ENCODE results near the gene FYN.
"Not testable (repeated sequence)": the region's sequence is repeated elsewhere in the genome, so short reads cannot be mapped to it uniquely, and the experiment has no call there.

The FYN gene

DNA sequence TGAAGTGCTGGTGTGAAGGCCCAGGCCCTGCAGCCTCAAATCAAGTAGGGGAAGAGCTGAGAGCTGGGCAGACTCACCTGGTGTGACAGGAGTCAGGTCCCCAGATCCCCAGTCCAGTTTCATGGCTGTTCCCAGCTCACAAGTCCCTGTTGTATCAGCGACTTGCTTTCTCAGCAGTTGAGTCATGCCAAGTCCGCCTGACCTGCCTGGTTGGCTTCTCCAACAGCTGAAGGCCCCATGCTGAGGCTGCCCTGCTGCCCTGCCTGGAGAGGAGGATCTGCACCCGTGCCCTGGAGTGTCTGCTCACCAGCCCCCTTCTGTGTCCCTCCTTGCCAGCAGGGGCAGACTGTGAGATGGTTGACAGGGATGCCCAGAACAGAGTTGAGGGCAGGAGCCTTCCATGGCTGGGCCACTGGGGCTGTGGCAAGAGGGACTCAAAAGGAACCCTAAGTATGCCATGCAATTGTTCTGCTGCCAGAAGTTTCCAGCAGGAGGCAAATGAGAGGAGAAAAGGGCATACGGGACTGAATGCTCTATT is 228.3 kb downstream of the FYN start:
- no peaks in the 10 kb centered on the region for H4K20me1 ChIP-seq (ENCODE audit: low read depth, low read length)
- TF ChIP-seq CTCF (IDR thresholded peaks at IDR 0.05; ENCODE audit: insufficient read depth, low read length, poor library complexity, severe bottlenecking) (no peak), EZH2phosphoT487 (conservative IDR thresholded peaks at IDR 0.05; ENCODE audit: low read length) (no peak)

DNA sequence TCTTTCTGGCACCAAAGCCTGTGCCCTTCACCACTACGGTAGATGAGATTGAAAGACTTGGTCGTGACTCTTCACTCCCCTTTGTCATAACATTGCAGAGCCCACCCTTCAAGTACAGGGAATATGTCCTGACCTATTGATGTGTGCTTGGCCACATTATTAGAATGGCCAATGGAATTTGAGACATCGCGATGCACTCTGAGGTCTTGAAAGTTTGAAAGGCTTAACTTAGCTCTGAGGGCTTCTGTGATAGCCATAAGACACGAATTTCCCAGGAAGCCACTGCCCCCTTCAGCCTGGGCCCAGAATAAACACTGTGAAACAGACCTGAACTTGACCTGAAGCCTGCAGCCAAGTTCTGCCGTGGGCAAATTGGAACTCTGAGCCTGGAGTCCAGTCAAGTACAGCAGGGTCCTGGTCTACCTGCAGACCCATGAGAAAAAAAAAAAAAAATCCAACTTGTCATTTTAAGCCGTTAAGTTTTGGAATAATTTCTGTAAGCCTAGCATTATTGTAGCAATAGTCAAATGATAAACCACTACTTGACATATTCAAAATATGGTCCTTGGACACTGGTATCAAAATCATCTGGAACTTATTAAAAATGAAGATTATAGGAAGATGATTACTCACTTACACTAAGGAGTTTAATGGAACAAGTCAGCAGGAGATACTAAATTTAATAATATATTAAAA is 230.6 kb downstream of the FYN start:
- Histone ChIP-seq H3K36me3 (ENCODE audit: low read length) (no peaks in the 10 kb centered on the region), H3K27me3 (ENCODE audit: low read length) (no peaks in the 10 kb centered on the region), H2AFZ (ENCODE audit: low read depth, low read length, severe bottlenecking) (peak overlapping the region; percentile 22), H3K79me2 (ENCODE audit: insufficient read depth, low read length) (no peaks in the 10 kb centered on the region), H3K4me2 (ENCODE audit: low read depth, low read length, poor library complexity, severe bottlenecking) (no peak overlapping the region), H3K27ac (ENCODE audit: low read depth, low read length) (no peak overlapping the region), H3K9ac (ENCODE audit: low read length) (no peak overlapping the region), H3K9me3 (ENCODE audit: insufficient read depth, low read length) (no peaks in the 10 kb centered on the region), H3K4me3 (ENCODE audit: insufficient read depth, low read length, poor library complexity, severe bottlenecking) (no peak overlapping the region), H3K9me2 (replicated peaks; ENCODE audit: insufficient read depth, low read length) (no peaks in the 10 kb centered on the region), H4K20me1 (ENCODE audit: low read depth, low read length) (no peaks in the 10 kb centered on the region), H3F3A (ENCODE audit: insufficient read depth) (no peaks in the 10 kb centered on the region)
- no peak for TF ChIP-seq CTCF (IDR thresholded peaks at IDR 0.05; ENCODE audit: insufficient read depth, low read length, poor library complexity, severe bottlenecking)
- TF ChIP-seq EZH2phosphoT487 (conservative IDR thresholded peaks at IDR 0.05; ENCODE audit: low read length): no peak

More for the DNA sequence above, 228.3 kb downstream of the FYN start:
- Histone ChIP-seq H2AFZ (ENCODE audit: low read depth, low read length, severe bottlenecking) (no peak overlapping the region), H3K79me2 (ENCODE audit: insufficient read depth, low read length) (no peaks in the 10 kb centered on the region), H3K4me2 (ENCODE audit: low read depth, low read length, poor library complexity, severe bottlenecking) (no peak overlapping the region), H3K9me2 (replicated peaks; ENCODE audit: insufficient read depth, low read length) (no peaks in the 10 kb centered on the region), H3K4me3 (ENCODE audit: insufficient read depth, low read length, poor library complexity, severe bottlenecking) (no peak overlapping the region), H3K27ac (ENCODE audit: low read depth, low read length) (no peak overlapping the region), H3K36me3 (ENCODE audit: low read length) (no peaks in the 10 kb centered on the region), H3K9ac (ENCODE audit: low read length) (no peak overlapping the region), H3K9me3 (ENCODE audit: insufficient read depth, low read length) (no peaks in the 10 kb centered on the region), H3K27me3 (ENCODE audit: low read length) (no peaks in the 10 kb centered on the region), H3F3A (ENCODE audit: insufficient read depth) (no peaks in the 10 kb centered on the region)

GRCh38 chr6:111639266-111639665 is 234.0 kb downstream of the FYN start:
- Histone ChIP-seq H3K79me2 (ENCODE audit: insufficient read depth, low read length) (no peaks in the 10 kb centered on the region), H3K4me2 (ENCODE audit: low read depth, low read length, poor library complexity, severe bottlenecking) (no peak overlapping the region), H3K4me3 (ENCODE audit: insufficient read depth, low read length, poor library complexity, severe bottlenecking) (no peak overlapping the region), H3K36me3 (ENCODE audit: low read length) (no peaks in the 10 kb centered on the region), H3K9me2 (replicated peaks; ENCODE audit: insufficient read depth, low read length) (no peaks in the 10 kb centered on the region), H2AFZ (ENCODE audit: low read depth, low read length, severe bottlenecking) (no peak overlapping the region), H3K9ac (ENCODE audit: low read length) (no peak overlapping the region), H3K27ac (ENCODE audit: low read depth, low read length) (no peak overlapping the region), H3F3A (ENCODE audit: insufficient read depth) (no peaks in the 10 kb centered on the region), H3K27me3 (ENCODE audit: low read length) (no peaks in the 10 kb centered on the region), H4K20me1 (ENCODE audit: low read depth, low read length) (no peaks in the 10 kb centered on the region), H3K9me3 (ENCODE audit: insufficient read depth, low read length) (no peaks in the 10 kb centered on the region)
- no peak for TF ChIP-seq CTCF (IDR thresholded peaks at IDR 0.05; ENCODE audit: insufficient read depth, low read length, poor library complexity, severe bottlenecking)
- TF ChIP-seq EZH2phosphoT487 (conservative IDR thresholded peaks at IDR 0.05; ENCODE audit: low read length): no peak

- H4K20me1 ChIP-seq (ENCODE audit: low read depth, low read length); H3K36me3 ChIP-seq (ENCODE audit: low read length); H3K4me2 ChIP-seq (ENCODE audit: low read depth, low read length, poor library complexity, severe bottlenecking); H3K27me3 ChIP-seq (ENCODE audit: low read length); H3K4me3 ChIP-seq (ENCODE audit: insufficient read depth, low read length, poor library complexity, severe bottlenecking); H3F3A ChIP-seq (ENCODE audit: insufficient read depth); H3K9me2 ChIP-seq (replicated peaks; ENCODE audit: insufficient read depth, low read length); H3K9ac ChIP-seq (ENCODE audit: low read length); H3K79me2 ChIP-seq (ENCODE audit: insufficient read depth, low read length); H3K27ac ChIP-seq (ENCODE audit: low read depth, low read length); H3K9me3 ChIP-seq (ENCODE audit: insufficient read depth, low read length); H2AFZ ChIP-seq (ENCODE audit: low read depth, low read length, severe bottlenecking): not testable (repeated sequence)
Measured at GRCh38 chr6:111634981-111635380, 238.3 kb downstream of the FYN start.

Measured in SU-DHL-6 (cell line).